Frontal cortex (tissue), 4 donors: ENCODE data around the gene PDE11A. TPM values are rescaled to one million over a fixed set of nuclear protein-coding genes. Genes with fewer than 3 reads are reported as not detected.

ENCODE experiments used
- DNase-seq, 2 donors: peaks; one replicate each; pipeline ENCODE4 v3.0.0; 2012; ENCODE audit warnings: low spot score in 2 of 2
- FAIRE-seq: peaks from 2 replicates; lab custom pipeline; 2012; peaks lifted over from hg19 to GRCh38; lab: Jason Lieb, UNC
- total RNA-seq: library from RNA; depleted of rRNA; stranded (reverse); fragments of >200 nt; gene quantifications from one replicate; pipeline ENCODE4 v1.2.3, GENCODE V29; 2014
- donor health status: control.
- donor health status: control.
- donor health status: control.

PDE11A gene
- total RNA-seq, 1 donor from 2014 or later: 1.2 TPM

DNA sequence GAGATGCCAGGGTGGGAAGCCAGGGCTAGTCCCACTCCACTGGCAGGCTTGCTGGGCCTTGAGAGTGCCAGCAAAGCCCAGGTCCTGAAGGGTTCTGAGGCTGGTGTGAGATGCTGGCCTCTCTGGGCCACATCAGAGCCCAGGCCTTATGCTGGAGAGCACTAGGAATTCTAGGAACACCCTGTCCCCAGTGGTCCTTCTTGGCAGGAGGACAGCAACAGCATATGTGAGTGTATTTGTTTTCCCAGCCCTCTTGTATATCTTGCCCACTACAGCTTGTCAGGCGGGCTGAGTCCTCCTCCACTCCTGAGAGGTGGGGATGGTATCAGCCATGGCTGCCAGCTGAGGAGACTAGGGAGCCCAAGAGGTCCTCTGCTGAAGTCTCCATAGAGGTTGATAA, 327.0 kb downstream of the PDE11A start:
- FAIRE-seq (no peak), DNase-seq (no peak)

GRCh38 chr2:177742851-177743250, 329.7 kb downstream of the PDE11A start:
- DNase-seq (no peak), FAIRE-seq (no peak)

DNA sequence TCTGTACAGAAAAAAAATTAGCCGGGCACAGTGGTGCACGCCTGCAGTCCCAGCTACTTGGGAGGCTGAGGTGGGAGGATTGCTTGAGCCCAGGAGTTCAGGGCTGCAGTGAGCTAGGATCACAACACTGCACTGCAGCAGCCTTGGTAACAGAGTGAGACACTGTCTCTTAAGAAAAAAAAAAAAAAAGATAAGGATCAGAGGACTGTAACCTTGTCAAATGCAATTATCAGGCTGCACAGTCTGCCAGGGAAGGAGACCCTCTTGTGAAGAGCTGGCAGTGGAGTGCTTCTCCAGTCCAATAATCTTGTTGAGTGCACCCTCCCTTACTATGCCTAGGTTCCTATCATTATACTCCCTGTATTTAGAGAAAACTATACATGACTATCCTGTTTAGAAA, 330.7 kb downstream of the PDE11A start:
- FAIRE-seq (no peak), DNase-seq (no peak)

DNA sequence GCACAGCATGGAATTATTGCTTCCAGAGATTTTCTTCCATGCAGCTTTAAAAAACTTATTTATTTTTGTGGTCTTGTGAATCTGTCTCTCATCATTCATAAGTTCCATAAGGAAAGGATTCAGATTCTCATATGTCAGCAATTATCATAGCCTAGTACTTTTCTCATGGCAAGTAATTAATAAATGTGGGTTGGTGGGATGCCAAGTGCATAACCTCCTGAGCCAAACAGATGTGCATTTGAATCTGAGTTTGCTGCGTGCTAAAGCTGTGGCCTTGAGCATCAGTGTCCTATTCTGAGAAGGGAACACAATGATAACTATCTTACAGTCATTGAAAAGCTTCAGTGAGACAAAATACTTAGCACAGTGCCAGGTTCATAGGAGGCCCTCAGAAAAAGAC, 331.9 kb downstream of the PDE11A start:
- FAIRE-seq (no peak), DNase-seq (no peak)

DNA sequence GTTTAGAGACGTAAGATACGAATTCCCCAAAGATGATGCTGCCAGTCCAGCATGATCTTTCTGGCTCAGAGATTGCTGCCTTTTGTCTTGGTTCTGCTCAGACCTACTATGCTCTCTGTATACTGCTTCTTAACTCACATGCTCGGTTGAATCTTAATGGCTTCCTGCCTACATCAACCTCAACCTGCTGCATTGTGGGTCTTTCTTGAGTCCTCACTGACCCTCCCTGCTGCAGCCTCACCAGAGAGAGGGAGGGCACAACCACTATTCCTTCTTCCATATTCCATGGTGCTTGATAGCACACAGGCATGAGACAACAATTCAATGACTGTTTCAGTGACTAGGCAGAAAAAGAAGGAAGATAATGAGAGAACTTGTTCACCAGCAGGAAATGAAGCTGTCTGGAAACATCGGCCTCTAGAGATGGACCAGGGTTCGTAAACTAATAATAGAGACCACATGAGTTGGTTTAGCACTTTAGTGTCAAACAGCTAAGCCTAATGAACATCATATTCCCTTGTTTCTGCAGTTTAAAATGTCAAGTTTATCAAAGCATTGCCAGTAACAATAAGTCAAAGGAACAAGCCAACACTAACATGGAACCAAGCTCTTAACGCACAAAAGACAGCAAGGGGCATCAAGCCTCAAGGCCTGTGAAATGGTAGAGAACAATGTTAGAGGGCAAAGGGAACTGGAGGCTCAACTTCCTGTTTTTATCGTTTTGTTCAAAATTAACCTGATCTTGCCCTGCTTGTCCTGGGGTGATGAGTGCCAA, 333.9 kb downstream of the PDE11A start:
- DNase-seq: no peak
- FAIRE-seq: no peak

- FAIRE-seq (no peak), DNase-seq (no peak)
Observed at GRCh38 chr2:177735318-177735803, 337.2 kb downstream of the PDE11A start.

DNA sequence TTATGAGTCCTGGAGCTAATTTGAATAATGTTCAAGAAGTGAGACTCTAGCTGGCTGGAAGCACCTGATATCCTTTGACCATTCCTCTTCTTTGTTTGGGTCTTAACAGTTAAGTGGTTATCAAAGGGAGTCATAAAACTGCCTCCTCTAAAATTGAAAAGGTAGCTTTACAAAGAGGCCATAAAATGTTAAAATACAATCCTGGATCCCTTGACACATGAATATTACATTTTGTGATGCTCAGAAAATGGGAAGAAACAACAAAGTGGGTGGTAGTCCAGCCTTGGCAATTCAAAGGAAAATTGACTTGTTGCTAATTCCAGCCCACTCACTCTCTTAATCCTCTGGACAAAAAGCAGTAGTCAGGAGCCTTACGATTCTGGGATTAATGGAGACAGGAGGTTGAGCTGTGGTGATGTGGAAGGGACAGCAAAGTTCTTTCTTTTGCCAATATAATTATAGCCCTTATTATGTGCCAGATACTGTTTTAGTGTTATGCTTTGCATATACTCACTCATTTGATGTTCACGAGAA, 339.2 kb downstream of the PDE11A start:
- DNase-seq (no peak), FAIRE-seq (no peak)

- no peak for DNase-seq
- no peak for FAIRE-seq
Observed at GRCh38 chr2:177731384-177731783, 341.2 kb downstream of the PDE11A start.

- FAIRE-seq: no peak
- DNase-seq: no peak
Observed at GRCh38 chr2:177730792-177731191, 341.8 kb downstream of the PDE11A start.

DNA sequence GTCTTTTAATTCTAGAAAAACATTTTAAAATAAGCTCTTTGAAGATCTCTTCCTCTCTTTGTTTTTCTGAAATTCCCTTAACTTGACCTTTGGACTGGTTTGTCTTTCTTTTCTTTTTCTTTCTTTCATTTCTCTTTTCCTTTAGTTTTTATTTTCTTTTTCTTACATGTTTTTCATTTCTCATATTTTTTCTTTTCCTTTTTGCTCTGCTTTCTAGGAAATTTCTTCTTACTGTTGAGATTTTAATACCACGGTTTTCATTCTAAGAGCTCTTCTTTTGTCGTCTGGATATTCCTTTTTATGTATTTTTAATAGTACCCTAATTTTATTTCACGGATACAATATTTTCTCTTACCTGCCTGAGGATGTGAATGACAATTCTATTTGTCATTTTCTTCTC, 342.2 kb downstream of the PDE11A start:
- no peak for FAIRE-seq

GRCh38 chr2:177728920-177729319, 343.7 kb downstream of the PDE11A start:
- FAIRE-seq (no peak), DNase-seq (no peak)

More for the DNA sequence above, 342.2 kb downstream of the PDE11A start:
- no peak for DNase-seq

DNA sequence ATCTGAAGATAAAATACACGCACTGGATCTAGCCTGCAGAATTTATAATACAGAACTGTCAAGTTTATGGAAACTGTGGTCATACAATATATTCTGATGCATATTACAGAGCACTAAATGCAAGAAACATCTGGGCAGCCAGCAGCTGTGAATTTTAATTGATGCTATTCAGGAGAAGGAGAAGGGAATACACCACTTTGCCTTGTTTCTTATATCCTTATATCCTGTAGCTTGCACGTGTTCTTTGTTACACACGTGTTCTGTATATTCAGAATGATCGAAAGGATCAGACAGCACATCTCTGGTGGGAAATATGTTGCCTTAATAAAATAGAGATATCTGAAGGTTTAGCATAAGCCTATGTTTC, 344.2 kb downstream of the PDE11A start:
- no peak for DNase-seq
- no peak for FAIRE-seq

- DNase-seq (no peak), FAIRE-seq (no peak)
Observed at GRCh38 chr2:177727577-177728398, 344.8 kb downstream of the PDE11A start.

DNA sequence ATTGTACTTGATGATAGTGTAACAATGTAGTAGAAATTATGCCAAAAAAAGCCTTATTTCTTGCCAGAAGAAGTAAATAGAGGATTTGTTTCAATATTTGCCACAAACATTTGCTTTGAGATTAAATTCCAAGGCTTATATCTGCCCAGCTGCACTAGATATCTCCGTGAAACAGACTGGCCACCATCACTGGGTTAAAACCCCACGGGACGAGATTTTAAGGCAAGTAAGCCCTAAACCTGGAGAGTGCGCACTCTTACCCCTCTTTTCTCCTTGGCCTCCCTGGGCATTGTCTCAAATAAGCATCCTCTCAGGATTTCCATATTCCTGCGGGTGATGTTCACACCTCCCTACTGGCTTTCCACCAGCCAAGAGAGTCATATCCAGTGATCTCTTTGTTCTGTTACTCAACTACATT, 345.6 kb downstream of the PDE11A start:
- DNase-seq: no peak
- no peak for FAIRE-seq

DNA sequence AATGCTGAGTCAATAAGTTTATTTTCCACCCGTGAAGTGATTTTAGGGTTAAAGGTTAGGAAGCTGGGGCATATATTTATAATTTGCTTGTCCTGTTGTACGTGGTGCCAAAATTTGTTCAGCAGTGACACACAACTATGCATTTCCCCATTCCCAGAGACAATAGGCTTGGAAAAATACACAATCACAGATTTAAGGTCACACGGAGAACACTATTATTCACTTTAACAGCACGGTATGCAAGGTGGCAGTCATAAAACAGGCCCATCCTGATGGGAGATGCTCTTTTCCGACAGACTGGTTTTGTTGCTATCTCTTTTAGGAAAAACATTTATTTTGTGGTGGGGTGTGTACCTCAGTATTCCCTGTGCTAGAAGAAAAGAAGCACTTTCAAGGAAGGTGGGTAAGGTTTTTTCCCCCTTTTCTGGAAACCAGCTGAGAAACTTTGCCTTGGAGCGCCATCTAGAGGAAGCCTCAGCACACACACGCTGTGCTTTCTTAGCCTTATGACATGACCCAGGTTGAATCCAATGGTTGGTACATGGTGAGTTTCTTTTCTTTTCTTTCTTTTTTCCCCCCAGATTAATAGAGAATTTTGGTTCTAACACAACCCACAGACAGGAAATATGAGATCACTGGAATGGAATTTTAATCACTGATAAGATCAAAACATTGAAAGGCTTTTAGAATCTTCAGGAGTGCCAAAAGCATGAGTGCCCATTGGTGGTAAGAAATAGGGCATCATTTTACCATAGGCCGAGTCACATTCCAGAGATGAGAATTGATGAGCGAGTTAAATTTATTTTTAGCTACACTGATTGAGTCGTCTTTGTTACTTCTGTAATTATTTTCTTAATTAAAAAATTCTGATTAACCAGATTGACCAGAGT, 347.9 kb downstream of the PDE11A start:
- no peak for FAIRE-seq
- DNase-seq: peak; percentile 17 to 51

DNA sequence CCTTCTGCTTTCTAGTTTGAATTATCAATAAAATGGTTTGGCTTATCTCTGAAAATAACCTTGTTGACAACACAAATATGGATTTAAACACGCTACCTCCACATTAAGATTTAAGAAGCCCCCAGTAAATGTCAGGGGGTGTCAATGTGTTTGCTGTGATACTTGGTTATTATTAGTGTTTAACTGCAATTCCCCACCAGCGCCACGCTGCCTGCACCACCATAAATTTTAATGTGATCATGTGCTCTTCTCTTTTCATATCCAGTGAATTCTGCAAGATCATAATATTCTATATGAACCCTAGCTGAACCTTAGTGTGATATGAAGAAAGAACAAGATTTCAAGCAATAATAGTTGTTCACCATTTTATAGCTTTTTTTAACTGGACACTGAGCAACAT, 349.3 kb downstream of the PDE11A start:
- DNase-seq (no peak), FAIRE-seq (no peak)

DNA sequence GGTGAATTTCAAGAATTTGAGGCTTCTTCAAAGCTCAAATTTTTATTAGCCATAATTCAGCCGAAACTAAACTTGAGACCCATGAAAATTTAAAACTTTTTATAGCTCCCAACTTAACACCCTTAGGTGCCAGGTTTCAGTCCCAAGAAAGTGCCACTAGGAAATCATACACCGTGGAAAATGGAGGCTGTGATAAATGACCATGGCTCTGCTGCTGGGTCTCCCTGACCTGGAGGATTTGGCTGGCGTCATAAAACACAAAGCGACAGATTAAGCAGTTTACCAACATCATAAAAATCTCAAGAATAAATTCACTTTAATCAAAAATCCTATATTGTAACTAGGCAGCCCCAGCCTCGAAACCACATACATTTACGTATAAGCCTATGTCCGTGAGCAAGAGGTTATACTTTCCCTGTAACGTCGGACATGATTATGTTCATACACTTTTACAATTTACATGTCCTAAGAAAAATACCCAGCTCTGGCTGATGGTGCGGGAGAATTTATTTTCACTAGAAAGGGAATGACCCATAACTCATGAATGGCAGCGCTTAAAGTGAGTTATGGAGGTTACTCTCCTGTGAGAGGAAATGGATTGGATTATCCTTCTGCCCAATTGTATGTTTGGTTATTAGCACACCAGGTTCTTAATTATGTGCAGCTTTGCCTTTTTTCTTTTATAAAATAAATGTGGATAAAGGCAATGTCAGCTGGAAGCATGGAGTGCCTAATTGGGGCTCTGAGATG, 350.6 kb downstream of the PDE11A start:
- FAIRE-seq: no peak
- no peak for DNase-seq

- no peak for FAIRE-seq
- no peak for DNase-seq
Observed at GRCh38 chr2:177721087-177721486, 351.5 kb downstream of the PDE11A start.
